ENCODE results near the gene CYP27C1. TPM values are rescaled to one million over a fixed set of nuclear protein-coding genes. Genes with fewer than 3 reads are reported as not detected.
"Not testable (repeated sequence)": the region's sequence is repeated elsewhere in the genome, so short reads cannot be mapped to it uniquely, and the experiment has no call there.

The CYP27C1 gene
- total and polyA plus RNA-seq, 4 donors = 0.02 to 0.14 (median 0.07) TPM

- TF ChIP-seq CTCF (IDR thresholded peaks at IDR 0.05; ENCODE audit: low read depth, low read length, missing input control) (no peak), FOXA2 (IDR thresholded peaks at IDR 0.05) (no peak)
Observed at GRCh38 chr2:127164761-127165538, 55.1 kb downstream of the CYP27C1 start (continued).

GRCh38 chr2:127163921-127164320 is 56.2 kb downstream of the CYP27C1 start:
- Histone ChIP-seq H3K27me3 (ENCODE audit: control insufficient read depth in 4 of 4, insufficient read depth in 4 of 4, low read length in 3 of 4) (no peaks in the 10 kb centered on the region), H3K4me3 (ENCODE audit: low read depth in 1 of 3, low read length in 3 of 3) (no peak overlapping the region), H3K4me1 (ENCODE audit: control insufficient read depth in 4 of 4, insufficient read depth in 4 of 4, low read length in 3 of 4) (peaks cover 5 to 25% (median 21%) of the 10 kb centered on the region in 4 donors), H3K36me3 (ENCODE audit: control insufficient read depth in 4 of 4, insufficient read depth in 3 of 4, low read depth in 1 of 4, low read length in 3 of 4) (no peaks in the 10 kb centered on the region), H3K27ac (ENCODE audit: low read depth in 1 of 2, low read length in 2 of 2) (no peak overlapping the region), H3K9me3 (ENCODE audit: control insufficient read depth in 4 of 4, low read length in 3 of 4) (no peaks in the 10 kb centered on the region), H3K9ac (ENCODE audit: low read depth in 1 of 2, low read length in 2 of 2) (no peak overlapping the region)
- no peak for TF ChIP-seq JUND (IDR thresholded peaks at IDR 0.05)
- TF ChIP-seq NR2F2 (IDR thresholded peaks at IDR 0.05) = no peak
- no peak for TF ChIP-seq HNF4G (IDR thresholded peaks at IDR 0.05)
- no peak for TF ChIP-seq GABPA (IDR thresholded peaks at IDR 0.05 in 1 of 2, conservative IDR thresholded peaks at IDR 0.05 in 1 of 2)
- DNase-seq (ENCODE audit: low spot score) = no peak
- WGBS = 82% methylated on average over 3 of the region's 3 CpGs

GRCh38 chr2:127163090-127163406 is 57.1 kb downstream of the CYP27C1 start:
- 95% methylated on average over 7 of the region's 7 CpGs for WGBS
- H3K27me3 ChIP-seq (ENCODE audit: control insufficient read depth in 4 of 4, insufficient read depth in 4 of 4, low read length in 3 of 4); H3K36me3 ChIP-seq (ENCODE audit: control insufficient read depth in 4 of 4, insufficient read depth in 3 of 4, low read depth in 1 of 4, low read length in 3 of 4); H3K9me3 ChIP-seq (ENCODE audit: control insufficient read depth in 4 of 4, low read length in 3 of 4); H3K4me3 ChIP-seq (ENCODE audit: low read depth in 1 of 3, low read length in 3 of 3); H3K9ac ChIP-seq (ENCODE audit: low read depth in 1 of 2, low read length in 2 of 2); H3K27ac ChIP-seq (ENCODE audit: low read depth in 1 of 2, low read length in 2 of 2); DNase-seq (ENCODE audit: low spot score): not testable (repeated sequence)
- H3K4me1 ChIP-seq (ENCODE audit: control insufficient read depth in 4 of 4, insufficient read depth in 4 of 4, low read length in 3 of 4) = peaks cover 4 to 25% (median 20%) of the 10 kb centered on the region in 4 donors

- Histone ChIP-seq H3K36me3 (ENCODE audit: control insufficient read depth in 4 of 4, insufficient read depth in 3 of 4, low read depth in 1 of 4, low read length in 3 of 4) (no peaks in the 10 kb centered on the region), H3K9me3 (ENCODE audit: control insufficient read depth in 4 of 4, low read length in 3 of 4) (no peaks in the 10 kb centered on the region), H3K27ac (ENCODE audit: low read depth in 1 of 2, low read length in 2 of 2) (no peak overlapping the region), H3K4me1 (ENCODE audit: control insufficient read depth in 4 of 4, insufficient read depth in 4 of 4, low read length in 3 of 4) (peaks cover under 1 to 22% (median 20%) of the 10 kb centered on the region in 4 donors), H3K9ac (ENCODE audit: low read depth in 1 of 2, low read length in 2 of 2) (no peak overlapping the region), H3K27me3 (ENCODE audit: control insufficient read depth in 4 of 4, insufficient read depth in 4 of 4, low read length in 3 of 4) (no peaks in the 10 kb centered on the region), H3K4me3 (ENCODE audit: low read depth in 1 of 3, low read length in 3 of 3) (no peak overlapping the region)
- TF ChIP-seq JUND (IDR thresholded peaks at IDR 0.05) (no peak), CTCF (IDR thresholded peaks at IDR 0.05; ENCODE audit: low read depth, low read length, missing input control) (no peak), GABPA (IDR thresholded peaks at IDR 0.05 in 1 of 2, conservative IDR thresholded peaks at IDR 0.05 in 1 of 2) (no peak), RAD21 (IDR thresholded peaks at IDR 0.05) (no peak), EGR1 (IDR thresholded peaks at IDR 0.05; ENCODE audit: low read depth in 2 of 2) (no peak), SP1 (IDR thresholded peaks at IDR 0.05) (no peak), NR2F2 (IDR thresholded peaks at IDR 0.05) (no peak)
- TF ChIP-seq, protein P1, sequence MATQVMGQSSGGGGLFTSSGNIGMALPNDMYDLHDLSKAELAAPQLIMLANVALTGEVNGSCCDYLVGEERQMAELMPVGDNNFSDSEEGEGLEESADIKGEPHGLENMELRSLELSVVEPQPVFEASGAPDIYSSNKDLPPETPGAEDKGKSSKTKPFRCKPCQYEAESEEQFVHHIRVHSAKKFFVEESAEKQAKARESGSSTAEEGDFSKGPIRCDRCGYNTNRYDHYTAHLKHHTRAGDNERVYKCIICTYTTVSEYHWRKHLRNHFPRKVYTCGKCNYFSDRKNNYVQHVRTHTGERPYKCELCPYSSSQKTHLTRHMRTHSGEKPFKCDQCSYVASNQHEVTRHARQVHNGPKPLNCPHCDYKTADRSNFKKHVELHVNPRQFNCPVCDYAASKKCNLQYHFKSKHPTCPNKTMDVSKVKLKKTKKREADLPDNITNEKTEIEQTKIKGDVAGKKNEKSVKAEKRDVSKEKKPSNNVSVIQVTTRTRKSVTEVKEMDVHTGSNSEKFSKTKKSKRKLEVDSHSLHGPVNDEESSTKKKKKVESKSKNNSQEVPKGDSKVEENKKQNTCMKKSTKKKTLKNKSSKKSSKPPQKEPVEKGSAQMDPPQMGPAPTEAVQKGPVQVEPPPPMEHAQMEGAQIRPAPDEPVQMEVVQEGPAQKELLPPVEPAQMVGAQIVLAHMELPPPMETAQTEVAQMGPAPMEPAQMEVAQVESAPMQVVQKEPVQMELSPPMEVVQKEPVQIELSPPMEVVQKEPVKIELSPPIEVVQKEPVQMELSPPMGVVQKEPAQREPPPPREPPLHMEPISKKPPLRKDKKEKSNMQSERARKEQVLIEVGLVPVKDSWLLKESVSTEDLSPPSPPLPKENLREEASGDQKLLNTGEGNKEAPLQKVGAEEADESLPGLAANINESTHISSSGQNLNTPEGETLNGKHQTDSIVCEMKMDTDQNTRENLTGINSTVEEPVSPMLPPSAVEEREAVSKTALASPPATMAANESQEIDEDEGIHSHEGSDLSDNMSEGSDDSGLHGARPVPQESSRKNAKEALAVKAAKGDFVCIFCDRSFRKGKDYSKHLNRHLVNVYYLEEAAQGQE (IDR thresholded peaks at IDR 0.05) = no peak
- TF ChIP-seq, protein P2, sequence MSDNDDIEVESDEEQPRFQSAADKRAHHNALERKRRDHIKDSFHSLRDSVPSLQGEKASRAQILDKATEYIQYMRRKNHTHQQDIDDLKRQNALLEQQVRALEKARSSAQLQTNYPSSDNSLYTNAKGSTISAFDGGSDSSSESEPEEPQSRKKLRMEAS (IDR thresholded peaks at IDR 0.05) = no peak
- no peak for DNase-seq (ENCODE audit: low spot score)
- WGBS = 95% methylated on average over 7 of the region's 7 CpGs
Observed at GRCh38 chr2:127162261-127163089, 57.6 kb downstream of the CYP27C1 start.

Measured in liver (tissue), 9 donors.